Esophagus squamous epithelium (tissue), 4 donors: Measurements from ENCODE around the gene RNF13.

Source experiments
- POLR2A ChIP-seq, 4 donors: fragments of 450-650 bp; IDR thresholded peaks; one replicate each; pipeline ENCODE4 v1.6.1; 2017; ENCODE audit warnings: antibody characterized with exemption in 4 of 4, mild to moderate bottlenecking in 4 of 4, moderate library complexity in 3 of 4
- TF ChIP-seq, protein P1 (sequence below), 6 experiments: fragments of 450-650 bp in 4 of 6; fragments of 200-600 bp in 2 of 6; sonication (generic) in 2 of 6; IDR thresholded peaks; one replicate each; pipeline ENCODE4 v1.5.1; 2016 to 2019; ENCODE audit warnings: antibody characterized with exemption in 6 of 6, mild to moderate bottlenecking in 4 of 6, moderate library complexity in 4 of 6

DNA sequence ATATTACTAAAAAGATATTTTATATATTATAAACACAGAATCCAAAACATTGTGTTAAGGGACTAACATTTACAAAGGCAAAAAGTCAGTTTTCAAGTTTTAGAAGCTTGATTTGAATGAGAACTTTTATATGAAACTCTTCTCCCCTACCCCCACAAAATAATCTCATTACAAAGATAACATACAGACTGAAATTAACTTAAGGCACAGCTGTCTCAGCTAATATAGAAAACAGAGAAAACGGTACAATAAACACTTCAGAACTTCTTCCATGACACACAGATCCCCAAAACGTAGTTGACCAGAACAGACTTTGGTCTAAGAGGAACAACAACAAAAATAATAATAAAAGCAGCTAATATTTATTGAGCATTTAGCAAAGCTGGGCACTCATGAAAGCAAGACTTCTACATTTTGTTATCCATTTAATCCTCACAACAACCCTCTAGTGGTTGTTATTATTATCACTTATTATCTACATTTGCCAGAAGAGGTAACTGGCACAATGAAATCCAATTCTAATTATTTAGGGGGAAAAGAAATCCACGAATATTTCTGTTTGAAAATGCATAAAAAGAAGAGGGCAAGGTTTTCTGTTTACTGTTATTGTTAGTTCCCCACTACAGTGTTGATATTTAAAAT, 89.6 kb downstream of the RNF13 start:
- no peak for TF ChIP-seq POLR2A (IDR thresholded peaks at IDR 0.05)
- TF ChIP-seq, protein P1, sequence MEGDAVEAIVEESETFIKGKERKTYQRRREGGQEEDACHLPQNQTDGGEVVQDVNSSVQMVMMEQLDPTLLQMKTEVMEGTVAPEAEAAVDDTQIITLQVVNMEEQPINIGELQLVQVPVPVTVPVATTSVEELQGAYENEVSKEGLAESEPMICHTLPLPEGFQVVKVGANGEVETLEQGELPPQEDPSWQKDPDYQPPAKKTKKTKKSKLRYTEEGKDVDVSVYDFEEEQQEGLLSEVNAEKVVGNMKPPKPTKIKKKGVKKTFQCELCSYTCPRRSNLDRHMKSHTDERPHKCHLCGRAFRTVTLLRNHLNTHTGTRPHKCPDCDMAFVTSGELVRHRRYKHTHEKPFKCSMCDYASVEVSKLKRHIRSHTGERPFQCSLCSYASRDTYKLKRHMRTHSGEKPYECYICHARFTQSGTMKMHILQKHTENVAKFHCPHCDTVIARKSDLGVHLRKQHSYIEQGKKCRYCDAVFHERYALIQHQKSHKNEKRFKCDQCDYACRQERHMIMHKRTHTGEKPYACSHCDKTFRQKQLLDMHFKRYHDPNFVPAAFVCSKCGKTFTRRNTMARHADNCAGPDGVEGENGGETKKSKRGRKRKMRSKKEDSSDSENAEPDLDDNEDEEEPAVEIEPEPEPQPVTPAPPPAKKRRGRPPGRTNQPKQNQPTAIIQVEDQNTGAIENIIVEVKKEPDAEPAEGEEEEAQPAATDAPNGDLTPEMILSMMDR (IDR thresholded peaks at IDR 0.05) = peak in 2 of 6 experiments; percentile 22 to 37
